Neural progenitor cell (in vitro differentiated cells): ENCODE data around the gene UBB.

Experiments used
- CTCF ChIP-seq: fragments of 200-600 bp; sonication (generic); IDR thresholded peaks from 2 replicates; pipeline ENCODE4 v1.5.1; 2017; ENCODE audit warnings: antibody characterized with exemption, mild to moderate bottlenecking
- EZH2 ChIP-seq: fragments of 200-600 bp; sonication (generic); IDR thresholded peaks from 2 replicates; pipeline ENCODE4 v1.6.1; 2017; ENCODE audit warnings: antibody characterized with exemption, mild to moderate bottlenecking, moderate library complexity

- TF ChIP-seq CTCF (no peak), EZH2 (no peak)
These were observed 35.3 kb upstream of the UBB start for GRCh38 chr17:16345565-16345964.
